ENCODE data around the gene SOX13.

DNA sequence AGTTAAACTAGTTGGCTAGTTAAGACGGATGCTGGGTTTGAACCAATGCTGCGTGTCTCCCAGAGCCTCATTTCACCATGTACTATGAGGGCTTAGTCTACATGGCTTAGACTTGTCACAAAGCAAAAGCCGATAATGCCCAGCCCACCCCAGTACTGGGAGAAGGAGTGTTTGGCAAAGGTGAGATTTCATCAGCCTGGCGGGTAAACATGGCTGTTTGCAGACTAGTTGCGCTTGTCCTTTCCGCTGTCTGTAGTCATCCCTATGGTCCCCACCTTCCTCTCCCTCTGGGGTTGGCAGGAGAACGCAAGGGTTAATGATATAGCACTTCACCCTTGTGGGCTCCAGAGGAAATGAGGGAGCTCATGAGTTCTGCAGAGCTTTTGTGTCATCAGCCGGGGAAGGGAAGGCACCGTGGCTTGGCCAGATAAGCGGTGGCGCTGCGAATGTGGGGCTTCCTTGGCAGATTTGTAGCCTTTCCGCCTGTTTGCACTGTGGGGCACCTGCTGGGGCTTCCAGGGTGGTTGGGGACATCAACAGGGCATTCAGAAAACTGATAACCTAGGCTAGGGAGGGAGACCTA is 29.2 kb downstream of the SOX13 start:
- TF ChIP-seq, protein P1, sequence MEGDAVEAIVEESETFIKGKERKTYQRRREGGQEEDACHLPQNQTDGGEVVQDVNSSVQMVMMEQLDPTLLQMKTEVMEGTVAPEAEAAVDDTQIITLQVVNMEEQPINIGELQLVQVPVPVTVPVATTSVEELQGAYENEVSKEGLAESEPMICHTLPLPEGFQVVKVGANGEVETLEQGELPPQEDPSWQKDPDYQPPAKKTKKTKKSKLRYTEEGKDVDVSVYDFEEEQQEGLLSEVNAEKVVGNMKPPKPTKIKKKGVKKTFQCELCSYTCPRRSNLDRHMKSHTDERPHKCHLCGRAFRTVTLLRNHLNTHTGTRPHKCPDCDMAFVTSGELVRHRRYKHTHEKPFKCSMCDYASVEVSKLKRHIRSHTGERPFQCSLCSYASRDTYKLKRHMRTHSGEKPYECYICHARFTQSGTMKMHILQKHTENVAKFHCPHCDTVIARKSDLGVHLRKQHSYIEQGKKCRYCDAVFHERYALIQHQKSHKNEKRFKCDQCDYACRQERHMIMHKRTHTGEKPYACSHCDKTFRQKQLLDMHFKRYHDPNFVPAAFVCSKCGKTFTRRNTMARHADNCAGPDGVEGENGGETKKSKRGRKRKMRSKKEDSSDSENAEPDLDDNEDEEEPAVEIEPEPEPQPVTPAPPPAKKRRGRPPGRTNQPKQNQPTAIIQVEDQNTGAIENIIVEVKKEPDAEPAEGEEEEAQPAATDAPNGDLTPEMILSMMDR (IDR thresholded peaks at IDR 0.05), result no peak
- no peak for TF ChIP-seq POLR2A (IDR thresholded peaks at IDR 0.05)

All from heart left ventricle (tissue), 13 donors.